Fibroblast of the aortic adventitia (primary cell): ENCODE results near the gene PLCD3. TPM values are rescaled to one million over a fixed set of nuclear protein-coding genes. Genes with fewer than 3 reads are reported as not detected.

Source experiments
- DNase-seq: peaks from one replicate; pipeline ENCODE4 v3.0.0-alpha.2; 2010; ENCODE audit warnings: low read depth
- H3K4me3 ChIP-seq: 2 replicates; pipeline ENCODE4 v1.5.1; 2011; ENCODE audit warnings: low read depth, mild to moderate bottlenecking, control low read depth, low read length, moderate library complexity
- CTCF ChIP-seq: IDR thresholded peaks from 2 replicates; pipeline ENCODE4 v1.5.1; 2011; ENCODE audit warnings: mild to moderate bottlenecking, low read length, control low read depth, inconsistent platforms; ENCODE audit not compliant: insufficient read depth
- total RNA-seq: library from RNA; depleted of rRNA; stranded (reverse); fragments of >200 nt; gene quantifications from 2 replicates; pipeline ENCODE4 v1.2.3, GENCODE V29; 2012; ENCODE audit warnings: low replicate concordance

The PLCD3 gene
- total RNA-seq, 1 donor = 86.3 TPM

DNA sequence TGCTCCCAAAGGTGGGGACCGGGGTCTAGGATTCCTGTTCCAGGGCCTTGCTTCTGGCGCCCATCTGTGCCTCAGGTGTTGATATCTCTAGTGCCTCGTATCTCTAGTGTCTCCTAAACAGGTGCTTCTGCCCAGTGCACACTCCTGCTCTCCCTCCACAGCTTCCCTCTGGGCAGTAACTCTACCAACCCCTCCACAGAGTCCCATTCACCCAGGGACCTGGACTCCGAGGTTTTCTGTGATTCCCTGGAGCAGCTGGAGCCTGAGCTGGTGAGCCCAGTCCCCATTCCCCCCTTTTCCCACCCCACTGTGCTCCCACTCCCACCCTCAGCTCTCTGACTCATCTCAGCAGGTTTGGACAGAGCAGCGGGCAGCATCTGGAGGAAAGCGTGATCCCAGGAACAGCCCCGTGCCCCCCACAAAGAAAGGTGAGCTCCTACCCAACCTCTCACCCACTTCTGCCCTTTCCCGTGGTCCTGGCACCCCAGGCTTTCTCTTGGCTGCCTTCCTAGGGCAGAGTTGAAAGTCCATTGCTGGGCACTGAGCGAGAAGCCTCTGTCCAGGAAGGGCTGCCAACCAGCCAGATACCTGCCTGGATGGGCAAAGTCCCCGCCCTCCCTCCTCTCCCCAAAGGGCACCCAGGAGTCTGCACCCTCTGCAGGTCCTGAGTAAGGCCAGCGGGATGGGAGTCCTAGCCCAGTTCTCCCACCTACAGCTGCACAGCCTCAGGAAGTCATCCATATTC is 5.4 kb upstream of the PLCD3 start:
- TF ChIP-seq CTCF = no peak
- no peak overlapping the region for H3K4me3 ChIP-seq
- no peak for DNase-seq

DNA sequence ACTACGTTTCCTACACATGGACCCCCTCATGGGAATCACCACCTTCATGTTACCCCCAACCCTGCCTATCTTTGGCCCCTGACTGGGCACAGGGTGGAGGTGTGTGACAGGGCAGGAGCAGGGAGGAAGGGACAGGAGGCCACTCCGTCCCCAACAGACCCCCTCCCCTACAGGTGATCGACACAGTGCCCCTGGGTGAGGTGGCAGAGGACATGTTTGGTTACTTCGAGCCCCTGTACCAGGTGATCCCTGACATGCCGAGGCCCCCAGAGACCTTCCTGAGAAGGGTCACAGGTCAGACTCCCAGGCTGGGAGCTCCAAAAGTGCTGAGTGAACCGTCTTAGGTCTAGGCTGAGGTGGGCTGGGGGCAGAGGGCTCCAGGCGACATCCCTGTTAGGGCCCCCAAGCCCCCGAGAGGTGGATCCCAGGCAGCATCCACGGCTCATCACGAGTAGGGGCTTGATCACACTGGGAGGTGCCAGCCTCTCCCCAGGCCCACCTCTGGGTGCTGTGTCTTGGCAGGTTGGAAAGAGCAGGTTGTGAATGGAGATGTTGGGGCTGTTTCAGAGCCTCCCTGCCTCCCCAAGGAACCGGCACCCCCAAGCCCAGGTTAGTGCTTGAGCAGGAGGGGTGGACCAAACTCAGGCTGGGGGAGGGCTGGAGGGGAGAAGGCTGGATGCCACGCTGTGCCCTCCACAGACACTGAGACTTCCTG is 4.7 kb upstream of the PLCD3 start:
- TF ChIP-seq CTCF = no peak
- DNase-seq = no peak
- H3K4me3 ChIP-seq = no peak overlapping the region

GRCh38 chr17:45135978-45136791 is 3.9 kb upstream of the PLCD3 start:
- TF ChIP-seq CTCF = no peak
- H3K4me3 ChIP-seq = peak overlapping the region; percentile 87
- no peak for DNase-seq

DNA sequence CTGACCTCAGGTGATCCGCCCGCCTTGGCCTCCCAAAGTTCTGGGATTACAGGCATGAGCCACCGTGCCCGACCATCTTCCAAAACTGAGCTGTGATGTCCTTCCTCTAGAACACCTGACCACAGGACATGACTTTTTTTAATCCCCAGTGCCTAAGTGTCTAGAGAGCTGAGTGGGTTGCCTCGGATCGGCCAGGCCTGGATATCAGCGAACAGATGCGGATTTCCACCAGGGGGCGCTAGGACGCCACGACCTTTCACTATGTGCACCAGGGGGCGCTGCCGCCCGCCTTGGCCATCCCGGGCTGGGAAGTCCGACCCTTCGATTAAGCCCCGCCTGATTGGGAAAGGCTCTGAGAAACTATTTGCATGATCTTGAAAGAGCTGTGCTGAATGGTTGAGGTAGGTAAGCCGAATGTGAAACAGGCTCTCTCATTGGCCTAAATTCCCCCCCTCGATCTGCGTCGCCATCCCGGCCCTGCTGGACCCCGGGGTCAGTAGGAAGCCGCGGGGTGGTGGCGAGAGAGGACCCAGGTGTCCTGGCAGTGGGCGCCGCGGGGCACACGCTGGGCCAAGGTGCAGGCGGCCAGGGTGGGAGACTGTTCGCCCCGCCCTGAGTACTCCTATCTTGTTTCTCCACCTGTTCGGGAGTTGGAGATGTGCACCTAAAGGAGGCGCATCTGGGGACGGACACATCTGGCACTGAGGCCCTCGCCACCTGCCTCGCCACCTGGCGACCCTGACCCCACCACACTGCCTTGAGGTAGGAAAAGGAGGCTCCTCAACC is 3.1 kb upstream of the PLCD3 start, which contains the start of gene ACBD4:
Gene ACBD4 (plus strand): TSS at position 496 of the 786 bp plus-strand sequence. CDS start 458 bp downstream, outside the sequence.
- peak; percentile 99 for DNase-seq
- TF ChIP-seq CTCF = peak; percentile 100
- peak within 1 kb of the TSS; percentile 87 for H3K4me3 ChIP-seq

DNA sequence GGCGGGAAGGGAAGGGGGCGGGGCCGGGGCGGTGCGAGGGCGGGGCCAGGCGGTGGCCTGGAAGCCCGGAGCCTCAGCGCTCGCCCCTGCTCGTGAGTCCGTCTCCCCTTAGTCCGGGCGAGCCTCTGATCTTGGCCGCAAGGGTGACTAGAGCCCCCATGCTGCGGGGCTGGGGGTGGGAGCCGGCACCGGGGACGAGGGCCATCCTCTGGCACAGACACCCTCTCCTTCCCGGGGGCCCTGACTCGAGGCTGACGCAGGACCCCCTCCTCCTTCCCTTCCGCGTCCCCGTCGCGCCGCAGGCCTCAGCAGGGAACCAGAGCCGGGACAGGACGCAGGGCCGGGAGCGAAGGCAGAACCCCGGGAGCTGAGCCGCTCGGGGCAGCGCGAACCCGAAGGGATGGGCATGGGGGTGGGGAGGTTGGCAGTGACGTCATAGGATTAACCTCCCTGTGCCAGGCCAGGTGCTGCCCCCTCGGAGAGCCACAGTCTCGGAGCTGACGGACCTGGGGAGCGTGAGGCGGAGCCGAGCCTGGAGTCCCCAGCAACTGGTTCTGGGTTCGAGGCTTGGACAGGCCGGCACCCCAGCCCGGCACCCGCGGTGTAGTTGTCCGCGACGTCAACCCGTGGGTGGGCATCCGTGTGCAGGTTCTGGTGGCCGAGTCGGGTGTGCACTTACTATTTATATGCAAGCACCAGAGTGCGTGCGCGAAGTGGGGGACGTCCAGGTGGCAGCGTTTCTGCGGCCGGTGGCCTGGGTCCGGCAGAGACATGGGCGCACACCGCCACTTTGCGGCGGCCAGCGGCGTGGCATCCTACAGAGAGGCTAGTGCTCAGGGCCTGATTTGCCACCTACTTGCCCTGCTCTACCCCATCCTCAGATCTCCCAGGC is 503 bp upstream of the PLCD3 start:
- TF ChIP-seq CTCF = peak; percentile 85
- H3K4me3 ChIP-seq = peak overlapping the region; percentile 81
- peak; percentile 69 for DNase-seq
